Fibroblast of pulmonary artery (primary cell): ENCODE results near the gene PRRG2.
A peak's percentile ranks its signal among the peaks of the same experiment; 100 is the strongest.

Experiments
- DNase-seq: peaks from one replicate; pipeline ENCODE4 v3.0.0-alpha.2; 2010; ENCODE audit warnings: low read depth
- H3K4me3 ChIP-seq: replicated peaks from 2 replicates; pipeline ENCODE4 v1.5.1; 2011; ENCODE audit warnings: low read depth, mild to moderate bottlenecking, control low read depth, low read length, moderate library complexity
- CTCF ChIP-seq: IDR thresholded peaks from 2 replicates; pipeline ENCODE4 v1.5.1; 2011; ENCODE audit warnings: mild to moderate bottlenecking, control low read depth, low read length, inconsistent platforms; ENCODE audit errors: missing control alignments

The PRRG2 gene

GRCh38 chr19:49552749-49553148 lies 28.4 kb upstream of the PRRG2 start:
- no peak for TF ChIP-seq CTCF
- DNase-seq: no peak
- no peak overlapping the region for H3K4me3 ChIP-seq

GRCh38 chr19:49553451-49554271 lies 27.5 kb upstream of the PRRG2 start:
- no peak overlapping the region for H3K4me3 ChIP-seq
- peak; percentile 53 for DNase-seq
- TF ChIP-seq CTCF: no peak

- no peak for TF ChIP-seq CTCF
- no peak for DNase-seq
- H3K4me3 ChIP-seq: no peak overlapping the region
These were observed 26.4 kb upstream of the PRRG2 start for GRCh38 chr19:49554701-49555181.

GRCh38 chr19:49555600-49556411 lies 25.3 kb upstream of the PRRG2 start:
- no peak overlapping the region for H3K4me3 ChIP-seq

GRCh38 chr19:49556412-49557398 lies 24.4 kb upstream of the PRRG2 start:
- no peak for DNase-seq
- no peak overlapping the region for H3K4me3 ChIP-seq

More at GRCh38 chr19:49555600-49556411, 25.3 kb upstream of the PRRG2 start:
- DNase-seq: peak; percentile 29
- no peak for TF ChIP-seq CTCF

More at GRCh38 chr19:49556412-49557398, 24.4 kb upstream of the PRRG2 start:
- TF ChIP-seq CTCF: no peak
